NCI-H1105 (cell line): ENCODE data around the gene ECSIT.

Source experiments
- DNase-seq: peaks from one replicate; lab custom pipeline; 2025; lab: John Stamatoyannopoulos, UW

The ECSIT gene

GRCh38 chr19:11550265-11550664 is 21.3 kb upstream of the ECSIT start:
- no peak for DNase-seq

GRCh38 chr19:11549386-11549953 is 20.5 kb upstream of the ECSIT start:
- DNase-seq = no peak

GRCh38 chr19:11547929-11548700 is 19.2 kb upstream of the ECSIT start:
- no peak for DNase-seq

- no peak for DNase-seq
Measured at GRCh38 chr19:11541238-11541637, 12.3 kb upstream of the ECSIT start.

- no peak for DNase-seq
Measured at GRCh38 chr19:11540645-11541044, 11.7 kb upstream of the ECSIT start.

GRCh38 chr19:11539495-11540365 is 10.8 kb upstream of the ECSIT start:
- no peak for DNase-seq

- DNase-seq = no peak
Measured at GRCh38 chr19:11538232-11539036, 9.5 kb upstream of the ECSIT start, which contains the start of gene CNN1. Gene CNN1 (plus strand): TSS chr19:11538851. CDS start chr19:11538928, 77 bp downstream.

- DNase-seq = peak; percentile 64
Measured at GRCh38 chr19:11535792-11536595, 7.1 kb upstream of the ECSIT start.

- DNase-seq = no peak
Measured at GRCh38 chr19:11534948-11535347, 6.0 kb upstream of the ECSIT start.

GRCh38 chr19:11534538-11534937 is 5.6 kb upstream of the ECSIT start:
- DNase-seq = no peak

GRCh38 chr19:11530432-11530831 is 1.5 kb upstream of the ECSIT start:
- no peak for DNase-seq

- no peak for DNase-seq
Measured at GRCh38 chr19:11519138-11519537, 9.8 kb downstream of the ECSIT start.

- DNase-seq = no peak
Measured at GRCh38 chr19:11513946-11514345, 15.0 kb downstream of the ECSIT start.

- DNase-seq = no peak
Measured at GRCh38 chr19:11510444-11510843, 18.5 kb downstream of the ECSIT start.

- no peak for DNase-seq
Measured at GRCh38 chr19:11507370-11508078, 21.4 kb downstream of the ECSIT start.

- no peak for DNase-seq
Measured at GRCh38 chr19:11506967-11507366, 22.0 kb downstream of the ECSIT start.

GRCh38 chr19:11506101-11506555 is 22.8 kb downstream of the ECSIT start:
- no peak for DNase-seq

GRCh38 chr19:11505504-11506100 is 23.3 kb downstream of the ECSIT start, which contains the start of gene ZNF653:
Gene ZNF653 (minus strand): TSS chr19:11505839. CDS start chr19:11505786, 53 bp downstream.
- peak; percentile 95 for DNase-seq

- DNase-seq = peak; percentile 97
Measured at GRCh38 chr19:11505032-11505503, 23.9 kb downstream of the ECSIT start.
